Prostate gland (tissue), 2 donors: Measurements from ENCODE around the gene DLG2. TPM values are rescaled to one million over a fixed set of nuclear protein-coding genes. Genes with fewer than 3 reads are reported as not detected.

Experiments
- DNase-seq: peaks from one replicate; pipeline ENCODE4 v3.0.0-alpha.2; 2019; ENCODE audit warnings: low spot score
- H3K27ac ChIP-seq, 2 donors: fragments of 200-600 bp; sonication (generic); 2 replicates each; pipeline ENCODE4 v1.5.1; 2017 to 2019
- H3K27me3 ChIP-seq: fragments of 200-600 bp; sonication (generic); replicated peaks from 2 replicates; pipeline ENCODE4 v1.5.1; 2019; ENCODE audit not compliant: insufficient read depth
- H3K36me3 ChIP-seq, 2 donors: fragments of 200-600 bp; sonication (generic); 1 replicate in 1 of 2; 2 replicates in 1 of 2; pipeline versions ENCODE4 v1.5.1 to v1.8.1; 2017 to 2019
- H3K4me1 ChIP-seq: fragments of 200-600 bp; sonication (generic); replicated peaks from 2 replicates; pipeline ENCODE4 v1.5.1; 2019
- H3K4me3 ChIP-seq, 2 donors: fragments of 200-600 bp; sonication (generic); 2 replicates each; pipeline ENCODE4 v1.5.1; 2017 to 2019
- H3K9me3 ChIP-seq: fragments of 200-600 bp; sonication (generic); 2 replicates; pipeline ENCODE4 v1.5.1; 2017
- CTCF ChIP-seq, 4 experiments: fragments of 200-600 bp in 2 of 4; fragments of 450-650 bp in 2 of 4; sonication (generic) in 2 of 4; IDR thresholded peaks; 1 replicate in 3 of 4; 2 replicates in 1 of 4; pipeline ENCODE4 v1.5.1; 2016 to 2019; ENCODE audit warnings: antibody characterized with exemption in 4 of 4, mild to moderate bottlenecking in 2 of 4, moderate library complexity in 2 of 4
- POLR2A ChIP-seq: fragments of 450-650 bp; IDR thresholded peaks from one replicate; pipeline ENCODE4 v1.6.1; 2016; ENCODE audit warnings: antibody characterized with exemption, mild to moderate bottlenecking
- POLR2AphosphoS5 ChIP-seq: sonication (generic); formaldehyde crosslinking; IDR thresholded peaks from one replicate; pipeline ENCODE4 v1.6.1; 2017; ENCODE audit warnings: antibody characterized with exemption
- WGBS: methylation state at CpG from one replicate; pipeline ENCODE4 v1.1.5; 2018; 5-methylcytosine and 5-hydroxymethylcytosine counted together
- intact Hi-C: fragments of 100-400 bp; cut with DNase I; formaldehyde crosslinking; loops from one replicate; pipeline ENCODE4 v1.14.2; 2022
- total RNA-seq, 2 donors: library from RNA; depleted of rRNA; stranded (reverse); fragments of >200 nt; gene quantifications; one replicate each; pipeline ENCODE4 v1.1.0, GENCODE V29; 2016

DLG2 gene
- total RNA-seq, 2 donors from 2014 or later = 9.8 to 16.2 TPM

GRCh38 chr11:84255483-84255882 is 1371.7 kb downstream of the DLG2 start:
- DNase-seq = no peak
- 87% methylated on average over 5 of the region's 5 CpGs for WGBS
- intact Hi-C loops = no loop called here

GRCh38 chr11:84250834-84251613 is 1376.1 kb downstream of the DLG2 start:
- WGBS = 66% methylated on average over 2 of the region's 2 CpGs
- H3K4me1 ChIP-seq = no peaks in the 10 kb centered on the region
- H3K27me3 ChIP-seq = no peaks in the 10 kb centered on the region
- H3K27ac ChIP-seq = no peak overlapping the region
- no peak overlapping the region for H3K4me3 ChIP-seq
- no peaks in the 10 kb centered on the region for H3K9me3 ChIP-seq
- intact Hi-C loops = no loop called here
- TF ChIP-seq CTCF (IDR thresholded peaks at IDR 0.05) = no peak
- TF ChIP-seq POLR2A = no peak
- TF ChIP-seq POLR2AphosphoS5 = no peak
- no peaks in the 10 kb centered on the region for H3K36me3 ChIP-seq
- no peak for DNase-seq

More at GRCh38 chr11:84255483-84255882, 1371.7 kb downstream of the DLG2 start:
- H3K27ac ChIP-seq = no peak overlapping the region
- TF ChIP-seq POLR2AphosphoS5 (no peak), POLR2A (no peak), CTCF (IDR thresholded peaks at IDR 0.05) (no peak)
- H3K9me3 ChIP-seq = no peaks in the 10 kb centered on the region
- H3K27me3 ChIP-seq = no peaks in the 10 kb centered on the region
- H3K4me3 ChIP-seq = no peak overlapping the region
- H3K36me3 ChIP-seq = no peaks in the 10 kb centered on the region
- no peaks in the 10 kb centered on the region for H3K4me1 ChIP-seq

- Histone ChIP-seq H3K27ac (no peak overlapping the region), H3K4me1 (no peaks in the 10 kb centered on the region), H3K9me3 (no peaks in the 10 kb centered on the region), H3K4me3 (no peak overlapping the region), H3K27me3 (no peaks in the 10 kb centered on the region), H3K36me3 (no peaks in the 10 kb centered on the region)
- 85% methylated on average over 4 of the region's 4 CpGs for WGBS
- intact Hi-C loops = no loop called here
- TF ChIP-seq POLR2AphosphoS5 (no peak), CTCF (IDR thresholded peaks at IDR 0.05) (no peak)
- no peak for DNase-seq
These were observed 1377.6 kb downstream of the DLG2 start for GRCh38 chr11:84249344-84250135.

DNA sequence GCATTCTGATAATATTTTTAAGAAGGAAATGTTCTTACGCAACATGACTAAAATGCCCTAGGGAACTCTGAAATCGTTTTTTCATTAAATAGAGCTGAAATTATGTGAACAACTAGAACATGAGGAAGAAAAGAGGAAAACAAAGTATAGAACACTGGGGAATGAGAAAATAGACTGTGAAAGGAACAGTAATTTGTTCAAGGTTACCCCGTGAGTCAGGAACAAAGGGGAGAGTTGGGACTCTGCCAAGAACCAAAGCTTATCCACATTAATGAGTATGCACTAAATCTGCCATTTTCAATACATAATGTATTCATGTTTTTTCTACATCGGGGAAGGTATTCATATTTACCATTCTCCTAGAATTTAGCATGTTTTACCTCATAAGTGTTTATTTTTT is 1379.2 kb downstream of the DLG2 start:
- WGBS = 46% methylated on average over 4 of the region's 4 CpGs
- TF ChIP-seq POLR2AphosphoS5 (no peak), POLR2A (no peak), CTCF (IDR thresholded peaks at IDR 0.05) (no peak)
- Histone ChIP-seq H3K27ac (no peak overlapping the region), H3K4me1 (no peaks in the 10 kb centered on the region), H3K9me3 (no peaks in the 10 kb centered on the region), H3K4me3 (no peak overlapping the region), H3K27me3 (no peaks in the 10 kb centered on the region), H3K36me3 (no peaks in the 10 kb centered on the region)
- intact Hi-C loops = no loop called here
- DNase-seq = no peak
